HG03521 (cell line): ENCODE measurements around the gene LENG9.
"Not testable (repeated sequence)": the region's sequence is repeated elsewhere in the genome, so short reads cannot be mapped to it uniquely, and the experiment has no call there.

ENCODE experiments used
- ATAC-seq: cut with Tn5 transposase; IDR thresholded peaks from one replicate; pipeline ENCODE4 v1.9.1; 2021; ENCODE audit warnings: mild to moderate bottlenecking, moderate library complexity; ENCODE audit not compliant: unreplicated experiment

The LENG9 gene

GRCh38 chr19:54459282-54460229, 4.0 kb downstream of the LENG9 start:
- no peak for ATAC-seq

- ATAC-seq, result no peak
These were observed 4.8 kb downstream of the LENG9 start for GRCh38 chr19:54458648-54459281.

GRCh38 chr19:54457773-54458647, 5.6 kb downstream of the LENG9 start:
- ATAC-seq, result no peak

- no peak for ATAC-seq
These were observed 6.9 kb downstream of the LENG9 start for GRCh38 chr19:54456423-54457373.

GRCh38 chr19:54455786-54456422, 7.7 kb downstream of the LENG9 start:
- ATAC-seq, result no peak

- no peak for ATAC-seq
These were observed 8.6 kb downstream of the LENG9 start for GRCh38 chr19:54454781-54455675.

- no peak for ATAC-seq
These were observed 9.4 kb downstream of the LENG9 start for GRCh38 chr19:54453921-54454780.

GRCh38 chr19:54452626-54453025, 11.0 kb downstream of the LENG9 start:
- ATAC-seq, result no peak

GRCh38 chr19:54451997-54452396, 11.6 kb downstream of the LENG9 start:
- no peak for ATAC-seq

- no peak for ATAC-seq
These were observed 12.2 kb downstream of the LENG9 start for GRCh38 chr19:54451331-54451871.

GRCh38 chr19:54449701-54450069, 13.9 kb downstream of the LENG9 start:
- ATAC-seq, result no peak

- ATAC-seq, result peak; percentile 88
These were observed 14.5 kb downstream of the LENG9 start, which contains the start of gene LENG8 for GRCh38 chr19:54448774-54449700. LENG8 (plus strand) TSS chr19:54449199; CDS start chr19:54451345, 2,146 bp downstream.

GRCh38 chr19:54448040-54448773, 15.4 kb downstream of the LENG9 start:
- ATAC-seq, result no peak

GRCh38 chr19:54446349-54446748, 17.2 kb downstream of the LENG9 start:
- ATAC-seq, result not testable (repeated sequence)

GRCh38 chr19:54444737-54445136, 18.8 kb downstream of the LENG9 start:
- no peak for ATAC-seq

- no peak for ATAC-seq
These were observed 22.9 kb downstream of the LENG9 start for GRCh38 chr19:54440641-54441040.
